NK-92 (cell line): ENCODE results near the gene FMN2.
"Not testable (repeated sequence)": the region's sequence is repeated elsewhere in the genome, so short reads cannot be mapped to it uniquely, and the experiment has no call there.

ENCODE experiments used
- DNase-seq: peaks from one replicate; lab custom pipeline; 2025; ENCODE audit not compliant: unreplicated experiment; lab: John Stamatoyannopoulos, UW

Gene FMN2

GRCh38 chr1:240306673-240307072, 215.0 kb downstream of the FMN2 start:
- DNase-seq: no peak

GRCh38 chr1:240308096-240308495, 216.4 kb downstream of the FMN2 start:
- DNase-seq: no peak

- no peak for DNase-seq
These were observed 218.1 kb downstream of the FMN2 start for GRCh38 chr1:240309769-240310168.

GRCh38 chr1:240310226-240310925, 218.7 kb downstream of the FMN2 start:
- no peak for DNase-seq

- no peak for DNase-seq
These were observed 221.2 kb downstream of the FMN2 start for GRCh38 chr1:240312872-240313271.

- DNase-seq: no peak
These were observed 223.4 kb downstream of the FMN2 start for GRCh38 chr1:240314845-240315801.

GRCh38 chr1:240319998-240320397, 228.3 kb downstream of the FMN2 start:
- DNase-seq: no peak

- no peak for DNase-seq
These were observed 229.0 kb downstream of the FMN2 start for GRCh38 chr1:240320659-240321058.

- no peak for DNase-seq
These were observed 231.3 kb downstream of the FMN2 start for GRCh38 chr1:240322943-240323342.

GRCh38 chr1:240328382-240328781, 236.7 kb downstream of the FMN2 start:
- DNase-seq: not testable (repeated sequence)

GRCh38 chr1:240329443-240329842, 237.8 kb downstream of the FMN2 start:
- no peak for DNase-seq

GRCh38 chr1:240332672-240333071, 241.0 kb downstream of the FMN2 start:
- DNase-seq: no peak

- DNase-seq: no peak
These were observed 246.1 kb downstream of the FMN2 start for GRCh38 chr1:240337781-240338180.

GRCh38 chr1:240338837-240339236, 247.2 kb downstream of the FMN2 start:
- DNase-seq: no peak

GRCh38 chr1:240341365-240342250, 249.9 kb downstream of the FMN2 start:
- DNase-seq: no peak

- DNase-seq: no peak
These were observed 250.6 kb downstream of the FMN2 start for GRCh38 chr1:240342251-240342625.

GRCh38 chr1:240343045-240343444, 251.4 kb downstream of the FMN2 start:
- DNase-seq: no peak

GRCh38 chr1:240343966-240344365, 252.3 kb downstream of the FMN2 start:
- no peak for DNase-seq

GRCh38 chr1:240344918-240345317, 253.2 kb downstream of the FMN2 start:
- DNase-seq: no peak

GRCh38 chr1:240349695-240350094, 258.0 kb downstream of the FMN2 start:
- DNase-seq: no peak

- DNase-seq: no peak
These were observed 259.2 kb downstream of the FMN2 start for GRCh38 chr1:240350910-240351331.
